HAP-1 (cell line): Measurements from ENCODE around the gene FCAMR.

Experiments used
- DNase-seq, 2 experiments: peaks; one replicate each; pipeline ENCODE4 v3.0.0-alpha.2; 2016 to 2020; ENCODE audit warnings: low spot score in 2 of 2
- H3K27me3 ChIP-seq: fragments of 250-450 bp; sonication (Bioruptor Pico); 2 replicates; pipeline ENCODE4 v1.5.1; 2020; ENCODE audit warnings: low read depth, mild to moderate bottlenecking, moderate library complexity
- H3K36me3 ChIP-seq: fragments of 250-450 bp; sonication (Bioruptor Pico); replicated peaks from 2 replicates; pipeline ENCODE4 v1.5.1; 2020; ENCODE audit warnings: mild to moderate bottlenecking
- H3K4me1 ChIP-seq: fragments of 250-450 bp; sonication (Bioruptor Pico); 2 replicates; pipeline ENCODE4 v1.5.1; 2020; ENCODE audit warnings: mild to moderate bottlenecking
- H3K4me3 ChIP-seq: fragments of 250-450 bp; sonication (Bioruptor Pico); 2 replicates; pipeline ENCODE4 v1.5.1; 2020; ENCODE audit warnings: mild to moderate bottlenecking, moderate library complexity
- H3K9me3 ChIP-seq: fragments of 250-450 bp; sonication (Bioruptor Pico); 2 replicates; pipeline ENCODE4 v1.5.1; 2020; ENCODE audit warnings: mild to moderate bottlenecking, moderate library complexity
- in situ Hi-C: fragments of 300-500 bp; cut with MboI; formaldehyde crosslinking; loops from 3 replicates; pipeline ENCODE4 v1.14.3; 2020; ENCODE audit warnings: low sequenced_read_pairs, inconsistent platforms, mixed read lengths

Gene FCAMR

DNA sequence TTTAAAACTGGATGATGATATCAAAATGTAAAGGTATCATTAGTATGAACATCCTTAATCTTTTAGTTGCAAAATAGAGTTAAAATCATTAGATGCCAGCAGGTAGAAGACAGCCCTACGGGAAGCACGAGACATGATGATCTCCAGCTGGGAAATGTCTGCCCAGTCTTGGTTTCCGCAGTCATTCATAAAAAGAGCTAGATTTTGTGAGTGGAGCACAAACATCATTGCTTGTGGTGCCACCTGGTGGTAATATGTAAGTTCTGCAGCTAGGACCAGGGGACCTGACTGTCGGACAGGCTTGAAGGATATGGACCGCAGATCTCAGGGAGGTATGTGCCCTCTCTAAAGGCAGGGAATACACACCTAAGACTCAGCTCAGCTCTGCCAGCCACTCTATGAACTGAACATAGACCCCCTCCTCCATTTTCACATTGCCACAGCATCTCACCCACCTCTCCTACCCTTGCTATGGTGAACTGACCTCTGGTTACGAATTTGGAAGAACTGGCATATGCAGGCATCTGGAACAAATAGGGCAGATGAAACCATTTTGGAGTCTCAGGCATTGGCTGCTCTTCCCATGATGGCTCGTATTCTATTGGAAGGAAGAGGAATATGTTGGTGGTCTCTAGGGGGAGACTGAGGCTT, 57.7 kb downstream of the FCAMR start:
- H3K27me3 ChIP-seq = peaks cover 11% of the 10 kb centered on the region
- H3K4me1 ChIP-seq = no peaks in the 10 kb centered on the region
- no peaks in the 10 kb centered on the region for H3K36me3 ChIP-seq
- no peak overlapping the region for H3K4me3 ChIP-seq
- in situ Hi-C loops = loop anchor here (5.0 to 10.0 kb wide), 2 partner anchors 185 to 438 kb away; partner anchors contain the start of gene IKBKE
- peak; percentile 57 to 72 for DNase-seq
- no peaks in the 10 kb centered on the region for H3K9me3 ChIP-seq

GRCh38 chr1:206911064-206911663, 59.1 kb downstream of the FCAMR start:
- Histone ChIP-seq H3K36me3 (no peaks in the 10 kb centered on the region), H3K27me3 (peaks cover 11% of the 10 kb centered on the region), H3K4me3 (no peak overlapping the region), H3K9me3 (no peaks in the 10 kb centered on the region), H3K4me1 (no peaks in the 10 kb centered on the region)
- DNase-seq = peak; percentile 15 to 40
- in situ Hi-C loops = loop anchor here (5.0 to 10.0 kb wide), 2 partner anchors 184 to 436 kb away; partner anchors contain the start of gene IKBKE

- no peak for DNase-seq
- H3K27me3 ChIP-seq = peaks cover 11% of the 10 kb centered on the region
- in situ Hi-C loops = loop anchor here (5.0 to 10.0 kb wide), 2 partner anchors 183 to 435 kb away; partner anchors contain the start of gene IKBKE
- H3K4me3 ChIP-seq = peak overlapping the region; percentile 33
- H3K9me3 ChIP-seq = no peaks in the 10 kb centered on the region
- no peaks in the 10 kb centered on the region for H3K36me3 ChIP-seq
- H3K4me1 ChIP-seq = no peaks in the 10 kb centered on the region
These were observed 60.4 kb downstream of the FCAMR start for GRCh38 chr1:206909883-206910318.

- Histone ChIP-seq H3K27me3 (peaks cover 11% of the 10 kb centered on the region), H3K36me3 (no peaks in the 10 kb centered on the region), H3K4me3 (peak overlapping the region; percentile 33), H3K9me3 (no peaks in the 10 kb centered on the region), H3K4me1 (no peaks in the 10 kb centered on the region)
- in situ Hi-C loops = no loop called here
- DNase-seq = peak in 1 of 2 experiments; percentile 66
These were observed 60.9 kb downstream of the FCAMR start for GRCh38 chr1:206909161-206909882.

DNA sequence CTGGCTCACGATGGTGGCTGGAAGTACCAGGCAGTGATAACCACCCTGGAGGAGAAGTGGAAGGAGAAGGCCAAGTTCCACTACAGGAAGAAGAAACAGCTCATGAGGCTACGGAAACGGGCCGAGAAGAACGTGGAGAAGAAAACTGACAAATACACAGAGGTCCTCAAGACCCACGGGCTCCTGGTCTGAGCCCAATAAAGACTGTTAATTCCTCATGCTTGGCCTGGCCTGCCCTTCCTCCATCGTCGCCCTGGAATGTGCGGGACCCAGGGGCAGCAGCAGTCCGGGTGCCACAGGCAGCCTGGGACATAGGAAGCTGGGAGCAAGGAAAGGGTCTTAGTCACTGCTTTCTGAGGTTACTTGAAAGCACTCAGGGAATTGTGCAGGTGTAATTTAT, 62.2 kb downstream of the FCAMR start:
- H3K36me3 ChIP-seq = no peaks in the 10 kb centered on the region
- in situ Hi-C loops = no loop called here
- H3K27me3 ChIP-seq = peaks cover 5% of the 10 kb centered on the region

More for the DNA sequence above, 62.2 kb downstream of the FCAMR start:
- H3K9me3 ChIP-seq = no peaks in the 10 kb centered on the region
- no peaks in the 10 kb centered on the region for H3K4me1 ChIP-seq
- no peak overlapping the region for H3K4me3 ChIP-seq
- no peak for DNase-seq
